ENCODE results near the gene FGF3.

DNA sequence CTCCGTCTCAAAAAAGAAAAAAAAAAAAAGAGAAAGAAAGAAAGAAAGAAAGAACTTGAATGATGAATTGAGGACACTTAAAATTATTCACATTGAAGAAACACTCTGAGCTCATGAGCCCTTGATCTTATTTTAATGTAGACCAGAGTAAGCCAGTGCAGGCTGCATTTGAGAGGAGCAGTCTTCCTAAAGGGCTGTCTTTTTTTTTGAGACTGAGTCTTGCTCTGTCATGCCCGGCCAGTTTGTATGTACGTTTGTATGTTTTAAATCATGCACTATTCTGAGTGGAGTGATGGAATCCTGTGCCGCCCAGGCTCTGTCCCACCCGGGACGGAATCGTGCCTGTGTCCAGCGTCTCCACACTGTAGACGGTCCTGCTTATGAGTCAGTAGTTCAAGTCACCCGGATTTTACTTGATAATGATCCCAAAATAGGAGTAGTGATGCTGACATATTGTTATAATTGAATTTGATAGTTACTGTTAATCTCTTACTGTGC, 53.7 kb downstream of the FGF3 start:
- TF ChIP-seq CTCF (IDR thresholded peaks at IDR 0.05; ENCODE audit: borderline replicate concordance, extremely low read depth, low read length, poor library complexity, severe bottlenecking) (no peak), EZH2 (IDR thresholded peaks at IDR 0.05; ENCODE audit: borderline replicate concordance, low read depth, low read length, severe bottlenecking) (no peak)
